ENCODE measurements around the gene RNF7. TPM values are rescaled to one million over a fixed set of nuclear protein-coding genes. Genes with fewer than 3 reads are reported as not detected.
"Not testable (repeated sequence)": the region's sequence is repeated elsewhere in the genome, so short reads cannot be mapped to it uniquely, and the experiment has no call there.

The RNF7 gene
- total RNA-seq, 2 experiments from 2014 or later, result 53.4 to 67.0 TPM

DNA sequence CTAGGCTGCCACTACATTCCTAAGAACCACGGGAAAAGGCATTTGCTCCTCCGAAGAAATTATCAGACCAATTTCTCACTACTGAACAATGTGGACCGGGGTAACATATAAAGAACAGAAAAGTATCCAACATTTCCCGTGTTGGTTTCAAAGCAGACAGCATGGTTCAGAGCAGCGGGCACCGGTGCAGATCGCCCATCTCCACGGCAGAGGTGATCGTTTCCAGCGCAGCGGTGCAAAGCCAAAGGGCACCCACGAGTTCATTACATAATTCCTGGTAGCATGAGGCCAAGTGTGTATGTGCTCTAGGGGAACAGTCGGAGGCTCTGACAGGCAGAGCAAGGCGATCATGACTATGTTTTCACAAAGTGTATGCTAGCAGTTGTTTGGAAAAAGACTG, 38.3 kb downstream of the RNF7 start:
- no peaks in the 10 kb centered on the region for H3K9me3 Mint-ChIP-seq (ENCODE audit: low read depth)
- H3K4me1 Mint-ChIP-seq, result no peaks in the 10 kb centered on the region
- DNase-seq (no peak), ATAC-seq (no peak)
- H3K36me3 Mint-ChIP-seq, result no peaks in the 10 kb centered on the region
- no peak overlapping the region for H3K4me3 Mint-ChIP-seq
- CTCF ChIA-PET, result no interaction called here
- H3K27ac Mint-ChIP-seq, result no peak overlapping the region
- no peaks in the 10 kb centered on the region for H3K27me3 Mint-ChIP-seq

- ATAC-seq (no peak), DNase-seq (no peak)
- Mint-ChIP-seq H3K27ac (no peak overlapping the region), H3K4me1 (no peaks in the 10 kb centered on the region), H3K4me3 (no peak overlapping the region), H3K9me3 (ENCODE audit: low read depth) (no peaks in the 10 kb centered on the region), H3K27me3 (no peaks in the 10 kb centered on the region), H3K36me3 (no peaks in the 10 kb centered on the region)
- CTCF ChIA-PET, result no interaction called here
Observed at GRCh38 chr3:141776885-141777284, 38.8 kb downstream of the RNF7 start.

DNA sequence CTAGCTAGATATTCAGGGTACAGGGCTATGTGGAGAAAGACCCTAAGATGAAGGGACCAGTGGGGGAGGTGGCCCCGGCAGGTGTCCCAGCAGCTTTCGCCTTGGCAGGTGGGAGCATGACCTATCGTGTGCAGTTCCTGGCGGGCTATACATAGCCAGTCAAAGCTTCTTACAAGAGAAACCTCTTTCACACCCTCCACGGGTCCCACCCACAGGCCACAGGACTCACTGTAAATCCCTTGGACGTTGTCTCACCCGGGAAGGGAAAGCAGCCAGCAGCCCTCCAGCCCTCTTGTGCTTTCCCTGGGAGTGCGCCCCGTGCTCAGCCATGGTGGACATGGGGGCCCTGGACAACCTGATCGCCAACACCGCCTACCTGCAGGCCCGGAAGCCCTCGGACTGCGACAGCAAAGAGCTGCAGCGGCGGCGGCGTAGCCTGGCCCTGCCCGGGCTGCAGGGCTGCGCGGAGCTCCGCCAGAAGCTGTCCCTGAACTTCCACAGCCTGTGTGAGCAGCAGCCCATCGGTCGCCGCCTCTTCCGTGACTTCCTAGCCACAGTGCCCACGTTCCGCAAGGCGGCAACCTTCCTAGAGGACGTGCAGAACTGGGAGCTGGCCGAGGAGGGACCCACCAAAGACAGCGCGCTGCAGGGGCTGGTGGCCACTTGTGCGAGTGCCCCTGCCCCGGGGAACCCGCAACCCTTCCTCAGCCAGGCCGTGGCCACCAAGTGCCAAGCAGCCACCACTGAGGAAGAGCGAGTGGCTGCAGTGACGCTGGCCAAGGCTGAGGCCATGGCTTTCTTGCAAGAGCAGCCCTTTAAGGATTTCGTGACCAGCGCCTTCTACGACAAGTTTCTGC, 40.1 kb downstream of the RNF7 start:
- H3K36me3 Mint-ChIP-seq, result no peaks in the 10 kb centered on the region
- no peaks in the 10 kb centered on the region for H3K27me3 Mint-ChIP-seq
- no peaks in the 10 kb centered on the region for H3K4me1 Mint-ChIP-seq
- H3K27ac Mint-ChIP-seq, result no peak overlapping the region
- H3K9me3 Mint-ChIP-seq (ENCODE audit: low read depth), result no peaks in the 10 kb centered on the region
- ATAC-seq (no peak), DNase-seq (no peak)
- no peak overlapping the region for H3K4me3 Mint-ChIP-seq
- CTCF ChIA-PET, result no interaction called here

DNA sequence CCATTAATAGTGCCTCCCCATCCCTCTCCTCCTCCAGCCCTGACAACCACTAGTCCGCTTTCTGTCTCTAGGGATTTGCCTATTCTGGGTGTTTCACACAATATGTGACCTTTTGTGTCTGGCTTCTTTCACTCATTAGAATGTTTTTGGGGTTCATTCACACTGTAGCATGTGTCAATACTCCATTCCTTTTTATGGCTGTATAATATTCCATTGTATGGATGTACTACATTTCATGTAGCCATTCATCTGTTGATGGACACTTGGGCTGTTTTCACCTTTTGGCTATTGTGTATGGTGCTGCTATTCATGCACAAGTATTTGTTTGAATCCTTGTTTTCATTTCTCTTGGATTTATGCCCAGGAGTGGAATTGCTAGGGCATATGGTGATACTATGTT, 41.6 kb downstream of the RNF7 start:
- Mint-ChIP-seq H3K9me3 (ENCODE audit: low read depth) (no peaks in the 10 kb centered on the region), H3K27ac (no peak overlapping the region), H3K27me3 (no peaks in the 10 kb centered on the region), H3K36me3 (no peaks in the 10 kb centered on the region), H3K4me3 (no peak overlapping the region), H3K4me1 (no peaks in the 10 kb centered on the region)
- CTCF ChIA-PET, result no interaction called here
- no peak for ATAC-seq
- DNase-seq, result no peak

DNA sequence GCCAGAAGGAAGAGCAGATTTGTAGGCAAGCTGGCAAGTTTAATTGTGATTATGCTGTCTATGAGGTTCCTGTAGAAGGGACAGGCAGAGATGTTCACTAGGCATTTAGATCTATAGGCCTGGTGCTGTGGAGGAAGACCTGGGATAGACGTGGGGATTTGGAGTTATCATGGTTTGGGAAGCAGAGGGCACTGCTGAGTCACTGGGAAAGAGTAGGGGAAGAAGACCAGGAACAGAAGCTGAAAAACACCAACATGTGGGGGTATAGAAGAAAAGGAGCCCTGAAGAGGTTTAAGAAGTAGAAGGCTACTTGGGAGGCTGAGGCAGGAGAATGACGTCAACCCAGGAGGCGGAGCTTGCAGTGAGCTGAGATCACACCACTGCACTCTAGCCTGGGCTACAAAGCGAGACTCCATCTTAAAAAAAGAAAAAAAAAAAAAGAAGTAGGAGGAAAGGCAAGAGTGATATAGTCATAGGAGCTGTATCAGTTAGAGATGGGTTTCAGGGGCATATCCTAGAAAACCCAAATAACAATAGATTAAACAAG, 44.4 kb downstream of the RNF7 start:
- CTCF ChIA-PET, result no interaction called here
- H3K36me3 Mint-ChIP-seq, result no peaks in the 10 kb centered on the region
- no peak for ATAC-seq
- H3K4me1 Mint-ChIP-seq, result no peaks in the 10 kb centered on the region
- H3K27me3 Mint-ChIP-seq, result no peaks in the 10 kb centered on the region
- no peak for DNase-seq
- no peak overlapping the region for H3K27ac Mint-ChIP-seq
- no peaks in the 10 kb centered on the region for H3K9me3 Mint-ChIP-seq (ENCODE audit: low read depth)
- H3K4me3 Mint-ChIP-seq, result no peak overlapping the region

- no peak for DNase-seq
- no peak for ATAC-seq
- Mint-ChIP-seq H3K36me3 (no peaks in the 10 kb centered on the region), H3K9me3 (ENCODE audit: low read depth) (no peaks in the 10 kb centered on the region), H3K27ac (no peak overlapping the region), H3K4me1 (peaks cover 4% of the 10 kb centered on the region), H3K4me3 (no peak overlapping the region), H3K27me3 (no peaks in the 10 kb centered on the region)
- CTCF ChIA-PET, result interaction anchor here (1.3 kb wide), 1 partner anchor 14 kb away, joined by 3 read pairs; no protein-coding TSS in a partner anchor
Observed at GRCh38 chr3:141783632-141784031, 45.5 kb downstream of the RNF7 start.

DNA sequence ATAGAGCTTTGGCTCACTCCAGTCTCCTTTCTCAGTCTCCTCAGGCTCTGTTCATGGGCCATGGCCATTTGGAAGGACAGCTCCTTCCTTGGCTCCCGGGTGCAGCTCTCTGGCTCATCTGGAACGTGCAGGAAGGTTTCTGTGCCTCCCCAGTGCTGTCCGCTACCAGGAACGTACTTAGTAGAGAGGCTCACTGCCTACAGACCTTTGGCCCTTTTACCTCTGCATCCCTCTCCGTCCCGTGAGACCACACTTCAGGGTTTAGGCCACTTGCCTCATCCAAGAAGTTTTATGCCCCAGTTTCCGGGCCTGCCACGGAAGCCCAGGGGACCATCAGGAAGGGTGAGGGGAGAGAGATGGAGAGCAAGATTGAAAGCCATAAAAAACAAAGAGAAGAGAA, 46.0 kb downstream of the RNF7 start:
- DNase-seq (no peak), ATAC-seq (no peak)
- H3K9me3 Mint-ChIP-seq (ENCODE audit: low read depth), result no peaks in the 10 kb centered on the region
- no peak overlapping the region for H3K4me3 Mint-ChIP-seq
- H3K4me1 Mint-ChIP-seq, result peaks cover 4% of the 10 kb centered on the region
- no peak overlapping the region for H3K27ac Mint-ChIP-seq
- no peaks in the 10 kb centered on the region for H3K27me3 Mint-ChIP-seq
- CTCF ChIA-PET, result interaction anchor here (1.3 kb wide), 1 partner anchor 14 kb away, joined by 3 read pairs; no protein-coding TSS in a partner anchor
- no peaks in the 10 kb centered on the region for H3K36me3 Mint-ChIP-seq

GRCh38 chr3:141784531-141784930, 46.4 kb downstream of the RNF7 start:
- ATAC-seq, result no peak
- no peaks in the 10 kb centered on the region for H3K27me3 Mint-ChIP-seq
- no peak overlapping the region for H3K27ac Mint-ChIP-seq
- DNase-seq, result no peak
- CTCF ChIA-PET, result no interaction called here
- H3K4me1 Mint-ChIP-seq, result peaks cover 4% of the 10 kb centered on the region
- H3K4me3 Mint-ChIP-seq, result no peak overlapping the region
- H3K9me3 Mint-ChIP-seq (ENCODE audit: low read depth), result no peaks in the 10 kb centered on the region
- no peaks in the 10 kb centered on the region for H3K36me3 Mint-ChIP-seq

- CTCF ChIA-PET, result no interaction called here
- DNase-seq (no peak), ATAC-seq (no peak)
- no peak overlapping the region for H3K27ac Mint-ChIP-seq
- no peaks in the 10 kb centered on the region for H3K9me3 Mint-ChIP-seq (ENCODE audit: low read depth)
- no peaks in the 10 kb centered on the region for H3K36me3 Mint-ChIP-seq
- no peaks in the 10 kb centered on the region for H3K27me3 Mint-ChIP-seq
- H3K4me1 Mint-ChIP-seq, result peaks cover 4% of the 10 kb centered on the region
- no peak overlapping the region for H3K4me3 Mint-ChIP-seq
Observed at GRCh38 chr3:141788149-141788548, 50.1 kb downstream of the RNF7 start.

DNA sequence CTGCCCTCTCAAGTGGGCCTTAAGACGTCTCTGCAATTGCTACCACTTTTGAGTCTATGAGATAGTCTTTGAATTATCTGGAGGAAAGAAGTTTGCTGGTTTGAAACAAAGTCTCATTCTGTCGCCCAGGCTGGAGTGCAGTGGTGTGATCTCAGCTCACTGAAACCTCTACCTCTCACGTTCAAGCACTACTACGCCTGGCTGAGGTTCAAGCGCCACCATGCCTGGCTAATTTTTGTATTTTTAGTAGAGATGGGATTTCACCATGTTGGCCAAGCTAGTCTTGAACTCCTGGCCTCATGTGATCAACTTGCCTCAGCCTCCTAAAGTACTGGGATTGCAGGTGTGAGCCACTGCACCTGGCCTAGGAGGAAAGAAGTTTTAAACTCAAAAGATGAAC, 50.7 kb downstream of the RNF7 start:
- H3K4me3 Mint-ChIP-seq; CTCF ChIA-PET; H3K4me1 Mint-ChIP-seq; H3K27ac Mint-ChIP-seq; H3K36me3 Mint-ChIP-seq; H3K9me3 Mint-ChIP-seq (ENCODE audit: low read depth); ATAC-seq; H3K27me3 Mint-ChIP-seq; DNase-seq: not testable (repeated sequence)

GRCh38 chr3:141789281-141789680, 51.2 kb downstream of the RNF7 start:
- ATAC-seq (no peak), DNase-seq (no peak)
- Mint-ChIP-seq H3K4me1 (peaks cover 6% of the 10 kb centered on the region), H3K36me3 (no peaks in the 10 kb centered on the region), H3K4me3 (no peak overlapping the region), H3K9me3 (ENCODE audit: low read depth) (no peaks in the 10 kb centered on the region), H3K27ac (no peak overlapping the region), H3K27me3 (no peaks in the 10 kb centered on the region)
- CTCF ChIA-PET, result no interaction called here

DNA sequence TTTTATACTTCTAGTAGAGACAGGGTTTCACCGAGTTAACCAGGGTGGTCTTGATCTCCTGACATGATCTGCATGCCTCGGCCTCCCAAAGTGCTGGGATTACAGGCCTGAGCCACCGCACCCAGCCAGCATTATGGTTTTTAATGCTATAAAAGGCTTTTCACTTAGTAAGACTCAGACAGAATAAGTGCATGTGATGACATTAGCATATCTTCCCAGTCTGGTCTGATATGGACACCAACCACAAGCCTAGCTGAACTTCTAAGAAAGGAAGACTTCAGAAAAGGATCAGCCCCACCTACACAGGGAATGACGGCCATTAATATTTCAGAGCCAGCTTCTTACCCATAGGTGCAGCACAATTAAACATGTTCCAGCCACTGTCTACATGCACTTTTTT, 52.1 kb downstream of the RNF7 start:
- Mint-ChIP-seq H3K4me1 (peaks cover 13% of the 10 kb centered on the region), H3K27me3 (no peaks in the 10 kb centered on the region), H3K9me3 (ENCODE audit: low read depth) (no peaks in the 10 kb centered on the region), H3K27ac (no peak overlapping the region), H3K36me3 (no peaks in the 10 kb centered on the region), H3K4me3 (no peak overlapping the region)
- DNase-seq (no peak), ATAC-seq (no peak)
- CTCF ChIA-PET, result no interaction called here

DNA sequence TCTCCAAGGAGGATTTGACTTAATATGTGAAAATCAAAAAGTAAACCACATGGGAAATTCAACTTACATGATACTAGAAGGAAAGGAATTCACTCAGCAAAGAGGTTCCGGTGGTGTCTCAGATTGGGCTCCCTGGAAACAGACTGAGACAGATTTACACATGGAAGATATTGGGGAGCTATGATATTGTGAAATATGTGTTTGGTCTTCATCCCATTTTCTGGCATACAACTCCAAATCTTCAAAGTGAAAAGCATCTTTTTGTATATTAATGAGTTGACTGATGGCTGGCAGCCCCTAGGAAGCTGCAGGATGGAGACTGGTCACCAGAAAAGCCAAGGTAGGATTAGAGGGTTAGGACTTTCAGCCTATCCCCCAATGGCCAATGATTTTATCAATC, 54.4 kb downstream of the RNF7 start:
- peaks cover 34% of the 10 kb centered on the region for H3K4me1 Mint-ChIP-seq
- no peaks in the 10 kb centered on the region for H3K9me3 Mint-ChIP-seq (ENCODE audit: low read depth)
- ATAC-seq (no peak), DNase-seq (no peak)
- H3K36me3 Mint-ChIP-seq, result no peaks in the 10 kb centered on the region
- CTCF ChIA-PET, result interaction anchor here (1.3 to 1.6 kb wide), 3 partner anchors 11 to 83 kb away, joined by 4 to 6 read pairs (median 4); partner anchors contain the start of gene RNF7
- no peaks in the 10 kb centered on the region for H3K27me3 Mint-ChIP-seq
- H3K4me3 Mint-ChIP-seq, result no peak overlapping the region
- no peak overlapping the region for H3K27ac Mint-ChIP-seq

GRCh38 chr3:141793476-141794260, 55.6 kb downstream of the RNF7 start:
- no peaks in the 10 kb centered on the region for H3K36me3 Mint-ChIP-seq
- H3K27me3 Mint-ChIP-seq, result no peaks in the 10 kb centered on the region
- CTCF ChIA-PET, result interaction anchor here (1.2 to 1.6 kb wide), 4 partner anchors 9 to 120 kb away, joined by 3 to 6 read pairs (median 4); partner anchors contain the start of gene RNF7
- H3K9me3 Mint-ChIP-seq (ENCODE audit: low read depth), result no peaks in the 10 kb centered on the region
- H3K27ac Mint-ChIP-seq, result no peak overlapping the region
- DNase-seq (no peak), ATAC-seq (no peak)
- H3K4me3 Mint-ChIP-seq, result no peak overlapping the region
- H3K4me1 Mint-ChIP-seq, result peaks cover 38% of the 10 kb centered on the region
